Heart left ventricle (tissue), 16 donors: ENCODE measurements around the gene RYR3. TPM values are rescaled to one million over a fixed set of nuclear protein-coding genes. Genes with fewer than 3 reads are reported as not detected.
A peak's percentile ranks its signal among the peaks of the same experiment; 100 is the strongest.

Experiments
- ATAC-seq, 4 donors: fragments of 200-7000 bp; cut with Tn5 transposase; one replicate each; pipeline ENCODE4 v1.9.1; 2020 to 2022; ENCODE audit warnings: moderate library complexity in 4 of 4, mild to moderate bottlenecking in 3 of 4, moderate number of reproducible peaks in 1 of 4
- DNase-seq, 5 donors: peaks; one replicate each; pipeline ENCODE4 v3.0.0-alpha.2; 2020
- H3K27ac ChIP-seq, 12 donors: fragments of 200-600 bp; sonication (generic) in 4 of 12; one replicate each; pipeline versions ENCODE4 v1.5.0 to v1.8.0; 2016 to 2022; ENCODE audit warnings: mild to moderate bottlenecking in 2 of 12
- H3K27me3 ChIP-seq, 9 donors: fragments of 200-600 bp; sonication (generic) in 2 of 9; one replicate each; pipeline versions ENCODE4 v1.5.1 to v1.8.0; 2016 to 2022; ENCODE audit warnings: mild to moderate bottlenecking in 3 of 9
- H3K36me3 ChIP-seq, 9 donors: fragments of 200-600 bp; sonication (generic) in 2 of 9; one replicate each; pipeline versions ENCODE4 v1.5.0 to v1.8.0; 2018 to 2022; ENCODE audit warnings: mild to moderate bottlenecking in 2 of 9
- H3K4me1 ChIP-seq, 12 donors: fragments of 200-600 bp; sonication (generic) in 4 of 12; one replicate each; pipeline versions ENCODE4 v1.5.0 to v1.8.0; 2016 to 2022; ENCODE audit warnings: mild to moderate bottlenecking in 3 of 12
- H3K4me3 ChIP-seq, 12 donors: fragments of 200-600 bp; sonication (generic) in 4 of 12; one replicate each; pipeline versions ENCODE4 v1.5.0 to v1.8.0; 2017 to 2022; ENCODE audit warnings: mild to moderate bottlenecking in 9 of 12, moderate library complexity in 4 of 12
- H3K9me3 ChIP-seq, 12 donors: fragments of 200-600 bp; sonication (generic) in 4 of 12; one replicate each; pipeline versions ENCODE4 v1.5.0 to v1.8.0; 2016 to 2022; ENCODE audit warnings: mild to moderate bottlenecking in 1 of 12
- CTCF ChIP-seq, 12 donors: fragments of 200-600 bp; sonication (generic) in 4 of 12; IDR thresholded peaks; one replicate each; pipeline versions ENCODE4 v1.5.0 to v1.8.0; 2018 to 2022; ENCODE audit warnings: antibody characterized with exemption in 12 of 12, mild to moderate bottlenecking in 5 of 12
- POLR2A ChIP-seq, 2 donors: fragments of 450-650 bp; IDR thresholded peaks; one replicate each; pipeline ENCODE4 v1.6.1; 2017; ENCODE audit warnings: antibody characterized with exemption in 2 of 2, mild to moderate bottlenecking in 2 of 2, moderate library complexity in 2 of 2
- WGBS, 4 donors: extraction: QIAGEN DNeasy Blood & Tissue Kit in 2 of 4; methylation state at CpG; one replicate each; pipeline versions ENCODE4 v1.1.5 to v1.1.7; 2013 to 2018; 5-methylcytosine and 5-hydroxymethylcytosine counted together
- intact Hi-C, 10 donors: fragments of 100-400 bp; cut with DNase I; formaldehyde crosslinking; loops; one replicate each; pipeline versions ENCODE4 v1.11.1 to v1.14.2; 2022
- polyA plus RNA-seq, 2 donors: library from polyadenylated mRNA; stranded (reverse); fragments of 200-250 nt; gene quantifications; one replicate each; pipeline ENCODE4 v1.2.3, GENCODE V29; 2013
- total RNA-seq, 9 donors: library from RNA; depleted of rRNA in 2 of 9; stranded (reverse); fragments of >200 nt in 2 of 9; fragmentation: NEBNext Ultra II Directional in 3 of 9; extraction: Animal tissue kit (Norgen Biotek cat#: 25700) in 3 of 9; gene quantifications; one replicate each; pipeline versions ENCODE4 v1.1.0 to v1.2.4, GENCODE V29; 2016 to 2023
- donor health status: ischemic (EF 13 %, LVEDD 7.1; RV severe dilation, severe dysfunction).
- donor health status: healthy with polysubstance abuse.
- donor health status: DM: no; HTN: yes; CAD: no.
- donor health status: DM: no; HTN: no; CAD: no.
- donor health status: ischemic (EF 25% LVEDD 6.9; RV normal size, moderate dysfunction).
- donor health status: ischemic (EF 25% LVEDD 5.7; RV mildly dilated, moderate dysfunction).
- donor health status: healthy.
- donor health status: DM: yes; HTN: yes; CAD: no.
- donor health status: ischemic (EF 35%, LVEDD 5.7; RV mildly dilated, moderate dysfunction).
- donor health status: nonischemic (EF 11% LVEDD 7.7; RV severe dilation, severe dysfunction).
- donor health status: DM: yes; HTN: yes; CAD: no.
- donor health status: PGD.
- donor health status: ischemic (EF 29% LVEDD 5.4; RV normal size, mild dysfunction).
- donor health status: nonischemic (EF 23%, LVEDD 6.1; RV moderate dilation, normal function).

The RYR3 gene
- total and polyA plus RNA-seq, 11 donors: 0.01 to 0.35 (median 0.23) TPM; not detected in 2

DNA sequence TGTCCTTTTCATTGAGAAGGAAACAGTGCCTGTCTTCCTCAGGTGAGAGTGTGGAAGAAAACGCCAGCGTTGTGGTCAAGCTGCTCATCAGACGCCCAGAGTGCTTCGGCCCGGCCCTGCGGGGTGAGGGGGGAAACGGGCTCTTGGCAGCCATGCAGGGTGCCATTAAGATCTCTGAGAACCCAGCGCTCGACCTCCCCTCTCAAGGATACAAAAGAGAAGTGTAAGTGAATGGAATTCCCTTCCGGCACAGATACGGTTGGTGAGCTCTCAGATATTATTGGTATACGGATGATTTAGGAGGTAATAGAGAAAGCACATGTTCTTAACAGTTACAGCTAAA lies 411.9 kb downstream of the RYR3 start:
- no peak overlapping the region for H3K4me3 ChIP-seq
- ATAC-seq (no peak), DNase-seq (no peak)
- H3K4me1 ChIP-seq: no peaks in the 10 kb centered on the region
- intact Hi-C loops: no loop called here
- H3K27me3 ChIP-seq: no peaks in the 10 kb centered on the region
- H3K36me3 ChIP-seq: no peaks in the 10 kb centered on the region
- WGBS, 4 donors: 82 to 95% (median 91%) methylated on average over 12 of the region's 12 CpGs
- H3K9me3 ChIP-seq: no peaks in the 10 kb centered on the region
- TF ChIP-seq POLR2A (IDR thresholded peaks at IDR 0.05) (no peak), CTCF (IDR thresholded peaks at IDR 0.05) (no peak)
- H3K27ac ChIP-seq: no peak overlapping the region

DNA sequence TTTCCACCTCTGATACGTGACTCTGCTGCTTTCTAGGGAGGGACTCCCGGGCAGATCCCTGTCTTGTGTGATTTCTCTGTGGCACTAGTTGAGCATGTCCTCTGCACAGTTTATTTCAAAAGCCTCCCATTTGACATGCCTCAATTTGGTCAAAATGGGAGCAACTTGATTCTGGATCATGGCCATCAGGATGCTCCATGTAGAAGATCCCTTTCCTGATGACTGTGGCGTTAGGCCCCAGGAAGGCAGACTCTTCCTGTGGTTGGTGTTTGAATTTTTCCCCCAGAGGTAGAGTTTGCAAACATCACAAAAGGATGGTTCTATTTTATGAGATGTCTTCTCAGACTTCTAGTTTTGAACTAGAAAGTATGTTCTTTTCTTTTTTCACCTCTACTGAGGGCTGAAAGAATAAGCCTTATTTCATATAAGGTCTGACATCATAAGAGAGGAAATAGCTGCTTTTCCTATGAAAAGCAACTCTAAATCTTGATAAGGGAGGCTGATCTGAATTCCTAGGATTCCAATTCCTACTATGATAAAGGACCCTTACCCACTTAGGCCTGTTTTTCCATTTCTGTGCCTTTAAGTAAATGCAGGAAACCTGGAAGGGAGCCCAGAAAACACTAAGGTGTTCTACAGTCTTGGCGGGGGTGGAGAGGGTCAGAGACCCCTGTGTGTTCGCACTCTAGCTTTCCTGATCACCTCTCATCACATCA lies 413.7 kb downstream of the RYR3 start:
- Histone ChIP-seq H3K36me3 (no peaks in the 10 kb centered on the region), H3K27me3 (no peaks in the 10 kb centered on the region), H3K4me1 (no peaks in the 10 kb centered on the region), H3K4me3 (no peak overlapping the region), H3K9me3 (no peaks in the 10 kb centered on the region), H3K27ac (no peak overlapping the region)
- ATAC-seq (no peak), DNase-seq (no peak)
- intact Hi-C loops: no loop called here
- TF ChIP-seq CTCF (IDR thresholded peaks at IDR 0.05): no peak
- no peak for TF ChIP-seq POLR2A (IDR thresholded peaks at IDR 0.05)
- WGBS, 4 donors: 53 to 71% (median 56%) methylated on average over 5 of the region's 5 CpGs

- intact Hi-C loops: loop anchor here in 6 of 10 donors (10.0 kb wide), 2 partner anchors 235 to 475 kb away; partner anchors contain the start of gene CHRM5 (in 5 of the 6)
- Histone ChIP-seq H3K27ac (no peak overlapping the region), H3K4me1 (no peaks in the 10 kb centered on the region), H3K4me3 (no peak overlapping the region), H3K9me3 (no peaks in the 10 kb centered on the region), H3K27me3 (no peaks in the 10 kb centered on the region), H3K36me3 (no peaks in the 10 kb centered on the region)
- DNase-seq (no peak), ATAC-seq (no peak)
- 82 to 88% (median 84%) methylated on average over 4 of the region's 4 CpGs for WGBS, 4 donors
- TF ChIP-seq POLR2A (IDR thresholded peaks at IDR 0.05): no peak
- TF ChIP-seq CTCF (IDR thresholded peaks at IDR 0.05): peak in 2 of 12 donors; percentile 4 to 7
Measured at GRCh38 chr15:33729653-33730052, 418.9 kb downstream of the RYR3 start.

DNA sequence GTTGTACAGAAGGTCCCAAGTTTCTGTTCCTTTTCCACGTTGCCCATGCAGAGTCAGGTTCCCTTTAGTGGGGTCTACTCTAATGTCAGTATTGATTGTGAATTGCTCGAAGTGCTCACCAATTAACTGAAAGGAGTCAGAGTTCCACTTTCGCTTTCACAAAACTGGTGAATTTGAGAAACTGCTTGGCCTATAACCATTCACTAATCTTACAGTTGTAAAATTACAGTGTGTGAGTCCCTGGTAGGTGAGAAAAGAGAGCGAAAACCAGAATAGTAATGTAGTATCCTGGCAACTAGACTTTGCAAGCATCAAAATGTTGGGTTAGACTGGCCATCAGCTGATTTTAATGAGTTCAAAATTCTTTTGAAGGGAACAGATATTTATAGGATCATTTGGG lies 420.0 kb downstream of the RYR3 start:
- ATAC-seq (no peak), DNase-seq (no peak)
- 69 to 86% (median 82%) methylated on average over 4 of the region's 4 CpGs for WGBS, 4 donors
- no peak for TF ChIP-seq POLR2A (IDR thresholded peaks at IDR 0.05)
- no peaks in the 10 kb centered on the region for H3K36me3 ChIP-seq
- no peak overlapping the region for H3K27ac ChIP-seq
- H3K27me3 ChIP-seq: no peaks in the 10 kb centered on the region
- intact Hi-C loops: loop anchor here in 6 of 10 donors (10.0 kb wide), 2 partner anchors 234 to 474 kb away; partner anchors contain the start of gene CHRM5 (in 5 of the 6)
- H3K4me1 ChIP-seq: no peaks in the 10 kb centered on the region
- no peak overlapping the region for H3K4me3 ChIP-seq
- no peaks in the 10 kb centered on the region for H3K9me3 ChIP-seq
